ENCODE measurements around the gene MLYCD.
A peak's percentile ranks its signal among the peaks of the same experiment; 100 is the strongest.
"Not testable (repeated sequence)": the region's sequence is repeated elsewhere in the genome, so short reads cannot be mapped to it uniquely, and the experiment has no call there.

The MLYCD gene

DNA sequence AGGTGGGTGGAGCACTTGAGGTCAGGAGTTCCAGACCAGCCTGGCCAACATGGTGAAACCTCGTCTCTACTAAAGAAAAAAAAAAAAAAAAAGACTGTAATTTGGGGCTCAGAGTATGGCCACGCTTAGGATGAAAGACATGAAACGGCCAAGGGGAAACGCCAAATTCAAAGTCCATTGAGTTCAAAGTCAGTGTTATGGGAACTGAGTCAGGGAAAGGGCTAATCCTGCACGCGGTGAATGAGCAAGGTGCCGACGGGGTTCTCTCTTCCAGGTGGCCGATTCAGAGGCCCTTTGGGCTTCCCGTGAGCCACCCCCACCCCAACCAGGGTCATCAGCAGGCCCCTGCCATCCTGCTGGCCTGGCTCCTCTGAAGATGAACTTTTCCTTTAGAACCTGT is 46.7 kb downstream of the MLYCD start:
- DNase-seq: no peak
- H3K27me3 Mint-ChIP-seq: peaks cover 4% of the 10 kb centered on the region
- H3K27ac Mint-ChIP-seq: no peak overlapping the region
- H3K9me3 Mint-ChIP-seq: peaks cover 4% of the 10 kb centered on the region
- CTCF ChIA-PET: no interaction called here
- H3K4me1 Mint-ChIP-seq: no peaks in the 10 kb centered on the region
- no peaks in the 10 kb centered on the region for H3K36me3 Mint-ChIP-seq
- H3K4me3 Mint-ChIP-seq: no peak overlapping the region

DNA sequence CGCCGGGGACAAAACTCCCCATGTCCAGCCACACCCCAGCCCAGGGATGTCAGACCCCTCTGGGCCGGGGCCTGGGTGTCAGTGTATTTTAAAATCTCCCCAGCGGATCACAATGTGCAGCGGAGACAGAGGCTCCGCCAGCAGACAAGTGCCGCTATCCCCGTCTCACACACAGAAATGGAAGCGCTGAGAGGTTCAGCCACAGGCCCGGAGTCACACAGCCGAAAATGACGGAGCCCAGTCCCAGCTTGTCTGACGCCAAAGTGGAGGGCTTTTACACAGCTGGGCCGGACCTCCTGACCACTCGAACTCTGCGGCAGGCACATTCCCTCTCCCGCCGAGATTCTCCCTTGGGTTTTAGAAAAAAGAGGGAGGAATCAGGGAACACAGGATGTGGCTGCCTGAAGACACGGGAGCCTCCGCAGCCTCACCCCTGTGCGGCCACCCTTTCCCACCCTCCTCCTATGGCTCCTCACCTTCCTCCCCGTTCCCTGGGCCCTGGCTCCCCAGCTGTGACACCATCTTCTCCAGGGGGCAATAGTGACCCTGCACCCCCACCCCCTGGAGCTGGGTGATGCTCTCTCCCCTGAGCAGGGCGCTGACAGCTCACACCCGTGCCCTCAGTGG is 47.4 kb downstream of the MLYCD start:
- peaks cover 5% of the 10 kb centered on the region for H3K9me3 Mint-ChIP-seq
- H3K27me3 Mint-ChIP-seq: peaks cover 4% of the 10 kb centered on the region
- no peak for DNase-seq
- no peak overlapping the region for H3K27ac Mint-ChIP-seq
- CTCF ChIA-PET: no interaction called here
- no peaks in the 10 kb centered on the region for H3K4me1 Mint-ChIP-seq
- H3K4me3 Mint-ChIP-seq: no peak overlapping the region
- no peaks in the 10 kb centered on the region for H3K36me3 Mint-ChIP-seq

DNA sequence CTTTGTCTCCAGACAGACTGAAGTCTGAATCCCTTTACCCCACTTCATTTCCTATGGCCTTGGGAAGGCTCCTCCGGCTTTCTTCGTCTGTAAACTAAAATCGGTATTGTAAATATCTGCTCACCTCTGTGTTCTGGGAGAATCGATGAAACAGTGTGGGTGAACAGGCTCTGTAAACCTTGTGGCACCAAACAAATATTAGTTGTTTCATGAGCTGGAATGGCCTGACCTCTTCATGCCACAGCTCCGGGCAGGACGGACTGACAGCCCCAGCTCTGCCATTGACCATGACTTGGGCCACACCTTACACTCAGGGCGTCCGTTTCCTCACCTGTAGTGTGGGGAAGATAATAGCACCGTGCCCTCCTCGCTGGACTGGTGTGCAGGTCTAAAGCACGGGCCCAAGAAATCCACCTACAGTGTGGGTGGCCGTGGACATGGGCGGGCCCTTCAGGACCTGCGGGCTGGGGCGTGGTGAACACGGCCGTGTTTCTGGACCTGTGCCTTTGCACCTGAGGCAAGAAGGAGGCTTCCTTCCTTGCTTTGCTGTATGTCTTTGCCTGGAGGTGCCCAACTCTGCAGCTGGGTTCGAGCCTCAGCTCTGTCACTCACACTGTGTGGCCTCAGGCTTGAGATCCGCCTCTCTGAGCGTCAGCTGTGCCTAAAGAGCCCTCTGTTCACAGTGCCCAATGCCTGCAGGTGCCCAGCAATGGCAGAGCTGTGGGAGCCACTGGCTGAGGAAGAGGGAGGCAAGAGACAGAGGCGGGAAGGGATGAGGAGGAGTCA is 48.1 kb downstream of the MLYCD start:
- H3K36me3 Mint-ChIP-seq: no peaks in the 10 kb centered on the region
- H3K4me1 Mint-ChIP-seq: no peaks in the 10 kb centered on the region
- no peak overlapping the region for H3K27ac Mint-ChIP-seq
- no peak overlapping the region for H3K4me3 Mint-ChIP-seq
- CTCF ChIA-PET: interaction anchor here (1.5 kb wide), 1 partner anchor 10 kb away, joined by 4 read pairs; no protein-coding TSS in a partner anchor
- H3K9me3 Mint-ChIP-seq: peaks cover 5% of the 10 kb centered on the region
- peaks cover 4% of the 10 kb centered on the region for H3K27me3 Mint-ChIP-seq
- DNase-seq: no peak

DNA sequence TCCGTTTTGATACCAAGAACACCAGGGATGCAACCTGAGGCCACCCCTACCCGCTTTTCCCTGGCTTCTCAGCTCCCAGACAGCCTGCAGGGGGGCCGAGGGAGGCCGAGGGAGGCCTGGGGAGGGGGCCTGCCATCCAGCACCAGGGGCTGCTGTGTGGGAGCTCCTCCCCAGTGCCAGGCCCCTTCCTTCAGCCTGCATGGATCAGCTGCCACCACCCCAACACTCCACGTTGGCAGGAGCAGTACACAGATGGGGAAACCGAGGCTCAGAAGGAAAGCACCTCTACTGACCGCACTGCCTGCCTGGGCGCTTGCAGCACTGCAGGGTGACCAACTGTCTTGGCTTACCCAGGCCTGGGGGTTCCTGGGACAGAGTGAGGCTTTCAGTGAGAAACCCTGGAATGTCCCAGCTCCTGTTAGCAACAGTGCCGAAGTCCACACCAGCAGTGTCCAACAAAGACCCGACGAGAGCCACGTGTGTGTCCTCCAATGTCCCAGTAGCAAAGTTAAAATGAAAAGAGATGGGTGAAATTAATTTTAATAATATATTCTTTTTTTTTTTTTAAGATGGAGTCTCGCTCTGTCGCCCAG is 48.8 kb downstream of the MLYCD start:
- Mint-ChIP-seq H3K4me1 (peaks cover 5% of the 10 kb centered on the region), H3K9me3 (peaks cover 5% of the 10 kb centered on the region), H3K4me3 (no peak overlapping the region), H3K36me3 (no peaks in the 10 kb centered on the region), H3K27ac (no peak overlapping the region), H3K27me3 (peaks cover 7% of the 10 kb centered on the region)
- CTCF ChIA-PET: interaction anchor here (1.5 kb wide), 1 partner anchor 9 kb away, joined by 4 read pairs; no protein-coding TSS in a partner anchor
- no peak for DNase-seq

DNA sequence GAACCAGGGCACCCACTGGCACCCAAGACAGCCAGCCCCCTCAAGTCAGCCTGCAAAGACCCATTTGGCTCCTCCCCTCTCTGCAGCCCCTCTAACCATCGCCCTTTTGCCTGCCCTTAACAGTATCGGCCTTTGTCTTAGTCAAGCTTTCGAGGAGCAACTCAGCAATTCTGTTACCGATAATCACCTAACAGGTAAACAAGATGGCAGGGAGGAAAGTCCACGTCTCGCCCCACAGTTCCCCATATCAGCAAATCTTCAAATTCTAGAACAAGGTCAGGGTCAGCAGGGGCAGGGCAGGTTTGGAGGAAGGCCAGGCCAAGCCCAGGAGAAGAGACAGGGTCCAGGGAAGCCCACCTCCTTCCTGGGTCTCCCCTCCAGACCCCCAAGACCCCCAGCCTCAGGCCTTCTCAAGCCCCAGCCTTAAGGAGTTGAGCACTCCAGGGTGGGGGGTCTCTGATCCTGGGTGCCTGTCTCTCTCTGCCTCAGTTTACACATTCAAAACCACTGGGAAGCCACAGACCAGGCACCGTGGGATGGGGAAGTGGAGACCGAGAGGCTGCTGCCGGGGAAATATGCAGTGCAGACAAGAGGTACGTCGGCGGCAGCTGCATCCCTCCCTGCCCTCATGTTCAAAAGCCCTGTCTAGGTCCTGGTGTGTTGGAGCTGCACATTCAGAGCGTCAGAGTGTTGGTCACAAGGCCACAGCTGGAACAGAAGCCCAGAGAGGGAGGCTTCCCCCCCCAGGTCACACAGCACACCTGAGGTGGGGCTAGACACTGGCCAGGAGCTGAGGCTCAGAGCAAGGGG is 50.2 kb downstream of the MLYCD start:
- Mint-ChIP-seq H3K27me3 (peaks cover 20% of the 10 kb centered on the region), H3K4me1 (peaks cover 13% of the 10 kb centered on the region), H3K4me3 (no peak overlapping the region), H3K27ac (no peak overlapping the region), H3K9me3 (peaks cover 5% of the 10 kb centered on the region), H3K36me3 (no peaks in the 10 kb centered on the region)
- DNase-seq: no peak
- CTCF ChIA-PET: no interaction called here

DNA sequence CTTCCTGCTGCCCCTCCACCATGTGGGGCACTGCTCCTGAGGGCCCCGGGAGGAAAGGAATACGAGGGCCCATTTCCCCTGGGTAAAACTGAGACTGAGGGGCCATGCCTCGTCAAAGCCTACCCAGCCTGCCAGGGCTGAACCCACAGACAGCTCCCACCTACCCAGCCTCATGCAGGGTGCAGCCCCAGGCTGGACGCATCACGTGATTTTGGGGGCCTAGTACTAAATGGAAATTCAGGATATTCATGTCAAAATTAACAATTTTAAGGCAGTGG is 50.7 kb downstream of the MLYCD start:
- CTCF ChIA-PET: no interaction called here
- DNase-seq: no peak
- H3K4me1 Mint-ChIP-seq: peaks cover 19% of the 10 kb centered on the region
- no peak overlapping the region for H3K27ac Mint-ChIP-seq
- peaks cover 5% of the 10 kb centered on the region for H3K9me3 Mint-ChIP-seq
- H3K4me3 Mint-ChIP-seq: no peak overlapping the region
- H3K36me3 Mint-ChIP-seq: no peaks in the 10 kb centered on the region
- H3K27me3 Mint-ChIP-seq: peaks cover 26% of the 10 kb centered on the region

DNA sequence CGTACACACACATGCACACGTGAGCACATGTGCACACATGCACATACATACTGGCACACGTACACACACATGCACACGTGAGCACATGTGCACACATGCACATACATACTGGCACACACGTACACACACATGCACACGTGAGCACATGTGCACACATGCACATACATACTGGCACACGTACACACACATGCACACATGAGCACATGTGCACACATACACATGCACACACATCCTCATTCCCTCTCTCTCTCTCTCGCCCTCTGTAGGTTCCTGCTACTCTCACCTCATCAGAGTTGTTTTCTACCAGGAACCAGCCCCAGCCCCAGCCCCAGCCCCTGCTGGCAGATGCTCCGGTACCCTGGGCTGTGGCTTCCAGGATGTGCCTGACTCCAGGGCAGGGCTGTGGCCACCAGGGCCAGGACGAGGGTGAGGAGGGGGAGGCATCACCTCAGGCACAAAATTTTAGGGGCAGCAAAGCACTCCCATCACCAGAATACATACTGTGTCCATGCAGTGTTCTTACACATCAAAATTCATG is 52.0 kb downstream of the MLYCD start:
- peaks cover 33% of the 10 kb centered on the region for H3K27me3 Mint-ChIP-seq
- H3K9me3 Mint-ChIP-seq, DNase-seq, H3K36me3 Mint-ChIP-seq, CTCF ChIA-PET, H3K27ac Mint-ChIP-seq, H3K4me3 Mint-ChIP-seq: not testable (repeated sequence)
- H3K4me1 Mint-ChIP-seq: peaks cover 20% of the 10 kb centered on the region

DNA sequence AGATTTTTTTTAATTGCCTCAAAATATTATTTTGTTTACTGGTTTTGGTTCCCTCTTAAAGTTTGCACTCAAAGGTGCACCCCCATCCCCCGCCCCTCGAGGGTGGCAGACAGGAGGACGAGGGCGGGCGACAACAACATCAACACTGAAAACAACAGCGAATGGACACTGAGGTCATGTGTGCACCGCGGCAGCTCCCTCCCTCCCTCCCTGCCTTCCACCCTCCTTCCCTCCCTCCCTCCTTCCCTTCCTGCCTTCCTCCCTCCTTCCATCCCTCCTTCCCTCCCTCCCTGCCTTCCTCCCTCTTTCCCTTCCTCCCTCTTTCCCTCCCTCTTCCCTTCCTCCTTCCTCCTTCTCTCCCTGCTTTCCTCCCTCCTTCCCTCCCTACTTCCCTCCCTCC is 52.6 kb downstream of the MLYCD start:
- no peak for DNase-seq
- Mint-ChIP-seq H3K9me3 (peaks cover 5% of the 10 kb centered on the region), H3K4me3 (no peak overlapping the region), H3K36me3 (no peaks in the 10 kb centered on the region), H3K27me3 (peaks cover 40% of the 10 kb centered on the region), H3K4me1 (peaks cover 20% of the 10 kb centered on the region), H3K27ac (no peak overlapping the region)
- CTCF ChIA-PET: no interaction called here

DNA sequence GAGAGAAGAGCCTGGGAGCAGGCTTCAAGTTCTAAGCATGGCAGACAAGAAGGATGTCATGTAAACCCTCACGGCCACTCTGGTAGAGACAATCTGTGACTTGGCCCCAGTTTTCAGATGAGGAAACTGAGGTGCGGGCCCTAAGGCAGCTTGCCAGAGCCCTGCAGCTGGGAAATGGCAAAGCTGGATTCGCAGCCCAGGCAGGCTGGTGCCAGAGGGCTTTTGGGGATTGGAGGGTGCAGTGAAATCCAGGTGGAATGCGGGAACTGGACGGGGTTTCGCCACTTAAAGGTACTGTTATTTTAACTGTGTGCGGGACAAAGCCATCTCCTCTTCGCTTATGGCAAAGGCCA is 53.6 kb downstream of the MLYCD start:
- DNase-seq: no peak
- Mint-ChIP-seq H3K27ac (no peak overlapping the region), H3K4me1 (peaks cover 20% of the 10 kb centered on the region), H3K36me3 (no peaks in the 10 kb centered on the region), H3K27me3 (peaks cover 43% of the 10 kb centered on the region), H3K9me3 (peaks cover 5% of the 10 kb centered on the region), H3K4me3 (no peak overlapping the region)
- CTCF ChIA-PET: interaction anchor here (1.2 to 5.8 kb wide), 2 partner anchors 10 to 112 kb away, joined by 3 to 54 read pairs; no protein-coding TSS in a partner anchor

DNA sequence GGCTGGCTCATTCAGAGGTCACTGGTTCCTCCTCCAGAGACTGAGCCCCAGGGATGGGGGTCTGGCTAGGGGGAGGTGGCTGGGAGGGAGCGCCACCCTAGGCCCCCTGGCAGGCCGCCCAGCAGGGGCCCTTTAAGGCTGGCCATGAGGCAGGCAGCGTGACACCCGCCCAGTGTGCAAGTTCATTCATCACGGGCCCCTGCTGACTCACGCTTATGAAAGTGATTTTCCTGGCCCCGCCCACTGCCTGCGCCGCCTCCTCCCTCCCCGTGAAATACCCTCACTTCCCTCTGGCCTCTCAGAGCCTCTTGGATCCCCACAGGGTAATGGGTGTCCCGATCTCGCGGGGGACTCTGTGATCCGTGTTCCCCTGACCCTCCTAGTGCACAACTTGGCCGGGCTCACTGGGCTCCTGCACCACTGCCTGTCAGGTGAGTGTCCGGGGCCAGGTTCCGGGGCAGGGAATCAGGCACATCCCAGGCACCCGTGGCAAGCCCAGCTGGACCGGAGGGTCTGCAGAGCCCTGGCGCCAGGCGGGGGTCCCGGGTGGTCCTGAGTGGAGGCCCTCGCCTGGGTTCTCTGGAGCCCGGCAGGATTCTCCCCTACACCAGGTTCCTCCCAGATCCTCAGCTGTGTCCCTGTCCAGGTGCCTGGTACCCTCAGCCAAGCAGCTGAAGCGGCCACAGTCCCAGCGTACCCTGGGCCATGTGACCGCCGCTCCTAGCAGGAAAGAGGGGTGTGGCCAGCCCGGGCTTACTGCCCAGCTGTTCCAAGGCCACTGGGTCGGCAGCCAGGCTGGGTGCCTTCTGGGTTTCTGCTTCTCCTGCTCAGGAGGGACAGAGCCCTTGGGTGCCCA is 54.3 kb downstream of the MLYCD start, which contains the start of gene OSGIN1:
Gene OSGIN1 (plus strand): TSS at position 301 of the 856 bp plus-strand sequence. CDS start 4,432 bp downstream, outside the sequence.
- peaks cover 43% of the 10 kb centered on the region for H3K27me3 Mint-ChIP-seq
- peak within 1 kb of the TSS; percentile 67 for H3K4me3 Mint-ChIP-seq
- peaks cover 5% of the 10 kb centered on the region for H3K9me3 Mint-ChIP-seq
- DNase-seq: peak; percentile 85
- no peak within 1 kb of the TSS for H3K27ac Mint-ChIP-seq
- peaks cover 20% of the 10 kb centered on the region for H3K4me1 Mint-ChIP-seq
- H3K36me3 Mint-ChIP-seq: no peaks in the 10 kb centered on the region
- CTCF ChIA-PET: interaction anchor here (0.9 to 5.8 kb wide), 14 partner anchors 9 to 234 kb away, joined by 3 to 54 read pairs (median 4); partner anchors contain the start of gene TAF1C

DNA sequence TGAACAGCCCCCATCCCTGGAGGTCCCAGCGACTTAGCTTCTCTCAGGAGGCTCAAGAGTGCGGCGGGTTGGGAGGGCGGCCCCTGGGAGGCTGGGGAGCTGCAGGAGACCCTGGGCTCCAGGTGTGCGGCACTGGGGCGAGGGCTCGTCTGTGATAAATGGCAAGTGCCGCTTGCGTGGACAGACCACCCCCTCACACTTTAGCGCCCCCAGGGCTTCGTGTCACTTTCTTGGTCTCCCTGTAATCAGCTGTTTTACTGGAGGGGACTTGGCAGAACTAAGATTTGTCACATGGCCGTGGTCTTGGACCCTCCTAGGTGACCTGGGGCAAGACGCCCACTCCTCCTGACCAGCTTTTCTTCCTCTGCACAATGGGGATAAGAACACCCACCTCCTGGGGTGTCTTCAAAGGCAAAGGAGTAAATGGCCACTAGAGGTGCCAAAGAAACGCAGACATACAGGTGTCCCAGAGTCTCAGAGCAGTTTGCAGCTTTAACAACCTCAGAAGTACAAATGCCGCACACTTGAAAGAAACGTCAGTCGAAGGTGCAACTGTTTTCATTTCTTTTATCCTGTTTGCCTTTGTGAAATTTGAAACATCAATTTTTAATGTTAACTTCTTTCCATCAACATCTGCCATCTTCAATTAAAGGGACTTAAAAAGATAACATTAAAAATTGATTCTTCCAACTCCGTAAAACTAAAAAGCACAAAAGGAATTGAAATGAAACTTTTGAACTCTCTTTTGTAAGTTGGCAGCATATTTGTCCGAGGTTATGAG is 55.1 kb downstream of the MLYCD start:
- Mint-ChIP-seq H3K27me3 (peaks cover 43% of the 10 kb centered on the region), H3K9me3 (peaks cover 5% of the 10 kb centered on the region), H3K4me1 (peaks cover 20% of the 10 kb centered on the region), H3K36me3 (no peaks in the 10 kb centered on the region), H3K4me3 (peak overlapping the region; percentile 64), H3K27ac (no peak overlapping the region)
- DNase-seq: peak; percentile 52
- CTCF ChIA-PET: interaction anchor here (0.9 to 5.8 kb wide), 15 partner anchors 8 to 233 kb away, joined by 3 to 54 read pairs (median 4); partner anchors contain the start of gene TAF1C

DNA sequence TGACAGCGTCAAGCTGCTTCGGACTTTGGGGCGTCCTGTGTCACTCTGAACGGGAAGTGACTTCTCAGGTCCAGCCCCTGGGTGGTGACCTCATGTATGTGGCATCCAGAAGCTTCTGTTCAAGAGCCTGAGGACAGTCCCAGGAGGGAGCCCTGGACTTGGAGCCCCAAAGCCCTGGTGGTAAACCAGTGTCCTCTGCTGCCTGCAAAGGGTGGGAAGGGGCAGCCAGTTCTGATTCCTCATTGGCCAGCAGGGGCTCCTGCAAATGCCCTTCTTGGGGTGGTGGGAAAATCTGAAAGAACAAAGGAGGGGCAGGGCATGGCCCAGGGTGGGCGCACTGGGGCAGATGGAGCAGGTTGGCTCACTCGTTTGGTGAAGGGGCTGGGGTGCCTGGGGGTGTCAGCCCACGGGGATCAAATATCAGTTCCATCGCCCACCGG is 55.7 kb downstream of the MLYCD start:
- Mint-ChIP-seq H3K4me3 (no peak overlapping the region), H3K36me3 (no peaks in the 10 kb centered on the region), H3K4me1 (peaks cover 20% of the 10 kb centered on the region), H3K27me3 (peaks cover 43% of the 10 kb centered on the region), H3K27ac (no peak overlapping the region), H3K9me3 (peaks cover 5% of the 10 kb centered on the region)
- no peak for DNase-seq
- CTCF ChIA-PET: interaction anchor here (1.0 to 5.8 kb wide), 10 partner anchors 16 to 232 kb away, joined by 3 to 54 read pairs (median 4); partner anchors contain the start of gene TAF1C

Measured in activated naive CD4-positive, alpha-beta T cell treated with anti-CD3 and anti-CD28 coated beads, Interleukin-2, amount 10 ng/mL, durations not matched to agents 7 days and 5 days (primary cell).